ENCODE results near the gene MICAL1. TPM values are rescaled to one million over a fixed set of nuclear protein-coding genes. Genes with fewer than 3 reads are reported as not detected.

The MICAL1 gene
- total RNA-seq, 2 experiments from 2014 or later = 69.2 to 101 TPM

GRCh38 chr6:109482905-109483734 lies 27.5 kb upstream of the MICAL1 start, which contains the start of gene ZBTB24:
Gene ZBTB24, minus strand, starts transcription at chr6:109483219. Its CDS starts 1,193 bp downstream, at chr6:109482026.
- BruUV-seq (replicated peaks) = no TSS peak
- Histone ChIP-seq H3K4me1 (ENCODE audit: insufficient read depth, low read length, poor library complexity, severe bottlenecking) (peaks cover 49% of the 10 kb centered on the region), H3K9me3 (ENCODE audit: low read length) (no peaks in the 10 kb centered on the region), H3K4me2 (ENCODE audit: low read length) (peak within 1 kb of the TSS; percentile 94), H4K20me1 (ENCODE audit: insufficient read depth, low read length) (peaks cover 29% of the 10 kb centered on the region), H2AFZ (ENCODE audit: low read length) (peak within 1 kb of the TSS; percentile 77), H3K79me2 (ENCODE audit: insufficient read depth, low read depth, low read length) (peaks cover 48% of the 10 kb centered on the region), H3K4me3 (ENCODE audit: low read depth, low read length, poor library complexity, severe bottlenecking) (peak within 1 kb of the TSS; percentile 96), H3K36me3 (ENCODE audit: insufficient read depth, low read length) (peaks cover 39% of the 10 kb centered on the region), H3K27ac (ENCODE audit: low read depth, low read length, poor library complexity, severe bottlenecking) (peak within 1 kb of the TSS; percentile 51), H3K9me2 (ENCODE audit: insufficient read depth, low read length) (no peaks in the 10 kb centered on the region)
- no peak for TF ChIP-seq EZH2phosphoT487 (IDR thresholded peaks at IDR 0.05; ENCODE audit: borderline replicate concordance, low read depth, low read length)
- TF ChIP-seq CTCF (conservative IDR thresholded peaks at IDR 0.05; ENCODE audit: low read length) = no peak
- DNase-seq (ENCODE audit: low spot score) = peak; percentile 95
- CTCF ChIA-PET (ENCODE audit: unreplicated experiment) = interaction anchor here (0.5 to 0.6 kb wide), 2 partner anchors 33 to 1229 kb away, joined by 3 read pairs; no protein-coding TSS in a partner anchor
- POLR2A ChIA-PET = interaction anchor here (0.6 to 2.3 kb wide), 12 partner anchors 9 to 774 kb away, joined by 3 to 11 read pairs (median 3); partner anchors contain the start of gene MICAL1
- intact Hi-C loops (cut with micrococcal nuclease; ENCODE audit: unreplicated experiment) = loop anchor here (1.0 to 2.0 kb wide), 3 partner anchors 29 to 101 kb away; partner anchors contain the start of genes CD164, PPIL6 and SMPD2

DNA sequence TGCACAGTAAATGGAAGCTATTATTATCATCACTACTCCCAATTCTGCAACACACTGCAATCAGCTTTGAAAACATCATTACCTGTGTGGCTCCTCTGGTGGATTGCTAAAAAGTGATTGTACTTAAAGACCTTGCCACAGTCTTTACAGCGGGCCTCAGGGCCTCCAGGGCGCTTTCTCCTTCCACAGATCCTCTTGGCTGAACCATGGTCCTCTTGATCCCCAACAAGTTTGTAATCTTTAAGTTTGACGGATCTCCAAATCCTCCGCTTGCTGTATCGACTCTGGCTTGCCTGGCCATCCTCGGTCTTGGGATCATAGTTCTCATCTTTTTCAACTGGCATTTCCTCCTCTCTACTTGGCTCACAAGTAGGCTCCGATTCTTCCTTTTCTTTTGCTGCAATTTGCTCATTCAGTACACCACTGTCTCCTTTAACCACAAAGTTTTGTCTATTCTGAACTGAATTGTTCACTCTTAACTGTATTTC lies 25.5 kb upstream of the MICAL1 start:
- no peak for TF ChIP-seq CTCF (conservative IDR thresholded peaks at IDR 0.05; ENCODE audit: low read length)
- no peak for TF ChIP-seq EZH2phosphoT487 (IDR thresholded peaks at IDR 0.05; ENCODE audit: borderline replicate concordance, low read depth, low read length)
- Histone ChIP-seq H3K9me3 (ENCODE audit: low read length) (no peaks in the 10 kb centered on the region), H4K20me1 (ENCODE audit: insufficient read depth, low read length) (peaks cover 41% of the 10 kb centered on the region), H3K4me3 (ENCODE audit: low read depth, low read length, poor library complexity, severe bottlenecking) (peak overlapping the region; percentile 96), H3K9me2 (ENCODE audit: insufficient read depth, low read length) (no peaks in the 10 kb centered on the region), H3K4me1 (ENCODE audit: insufficient read depth, low read length, poor library complexity, severe bottlenecking) (peaks cover 70% of the 10 kb centered on the region), H3K36me3 (ENCODE audit: insufficient read depth, low read length) (peaks cover 60% of the 10 kb centered on the region), H3K27ac (ENCODE audit: low read depth, low read length, poor library complexity, severe bottlenecking) (peak overlapping the region; percentile 51), H2AFZ (ENCODE audit: low read length) (no peak overlapping the region), H3K4me2 (ENCODE audit: low read length) (peak overlapping the region; percentile 94), H3K79me2 (ENCODE audit: insufficient read depth, low read depth, low read length) (peaks cover 68% of the 10 kb centered on the region)
- no peak for DNase-seq (ENCODE audit: low spot score)
- intact Hi-C loops (cut with micrococcal nuclease; ENCODE audit: unreplicated experiment) = no loop called here
- ChIA-PET CTCF (ENCODE audit: unreplicated experiment) (no interaction called here), POLR2A (interaction anchor here (0.5 to 2.3 kb wide), 5 partner anchors 20 to 219 kb away, joined by 3 to 19 read pairs (median 4); no protein-coding TSS in a partner anchor)
- BruUV-seq (replicated peaks) = TSS peak; percentile 73
